Fibroblast of villous mesenchyme (primary cell): Measurements from ENCODE around the gene DNAH6. TPM values are rescaled to one million over a fixed set of nuclear protein-coding genes. Genes with fewer than 3 reads are reported as not detected.
A peak's percentile ranks its signal among the peaks of the same experiment; 100 is the strongest.

Experiments used
- DNase-seq: peaks from one replicate; pipeline ENCODE4 v3.0.0-alpha.2; 2010; ENCODE audit warnings: low read depth
- H3K4me3 ChIP-seq: 2 replicates; pipeline ENCODE4 v1.5.1; 2011; ENCODE audit warnings: low read depth, mild to moderate bottlenecking, low read length
- CTCF ChIP-seq: IDR thresholded peaks from 2 replicates; pipeline ENCODE4 v1.5.1; 2012; ENCODE audit warnings: low read depth, mild to moderate bottlenecking, low read length; ENCODE audit not compliant: insufficient read depth
- total RNA-seq: library from RNA; depleted of rRNA; stranded (reverse); fragments of >200 nt; gene quantifications from 2 replicates; pipeline ENCODE4 v1.2.3, GENCODE V29; 2012

Gene DNAH6
- total RNA-seq, 1 donor, result under 0.01 TPM

- no peak overlapping the region for H3K4me3 ChIP-seq
- no peak for DNase-seq
- TF ChIP-seq CTCF, result no peak
These were observed 212.9 kb downstream of the DNAH6 start for GRCh38 chr2:84729224-84729623.

GRCh38 chr2:84731185-84731584, 214.9 kb downstream of the DNAH6 start:
- no peak overlapping the region for H3K4me3 ChIP-seq
- no peak for DNase-seq
- no peak for TF ChIP-seq CTCF

- no peak overlapping the region for H3K4me3 ChIP-seq
- TF ChIP-seq CTCF, result no peak
- no peak for DNase-seq
These were observed 216.8 kb downstream of the DNAH6 start for GRCh38 chr2:84732897-84733778.

DNA sequence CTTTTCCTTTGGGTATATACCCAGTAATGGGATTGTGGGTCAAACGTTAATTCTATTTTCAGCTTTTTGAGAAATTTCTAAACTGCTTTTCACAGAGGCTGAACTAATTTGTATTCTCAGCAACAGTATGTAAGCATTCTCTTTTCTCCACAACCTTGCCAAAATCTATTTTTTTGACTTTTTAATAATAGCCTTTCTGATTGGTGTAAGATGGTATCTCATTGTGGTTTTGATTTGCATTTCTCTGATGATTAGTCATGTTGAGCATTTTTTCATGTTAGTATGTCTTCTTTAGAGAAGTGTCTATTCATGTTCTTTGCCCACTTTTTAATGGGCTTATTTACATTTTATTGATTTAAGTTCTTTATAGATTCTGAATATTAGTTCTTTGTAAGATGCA, 219.1 kb downstream of the DNAH6 start:
- no peak overlapping the region for H3K4me3 ChIP-seq
- no peak for DNase-seq
- TF ChIP-seq CTCF, result no peak

DNA sequence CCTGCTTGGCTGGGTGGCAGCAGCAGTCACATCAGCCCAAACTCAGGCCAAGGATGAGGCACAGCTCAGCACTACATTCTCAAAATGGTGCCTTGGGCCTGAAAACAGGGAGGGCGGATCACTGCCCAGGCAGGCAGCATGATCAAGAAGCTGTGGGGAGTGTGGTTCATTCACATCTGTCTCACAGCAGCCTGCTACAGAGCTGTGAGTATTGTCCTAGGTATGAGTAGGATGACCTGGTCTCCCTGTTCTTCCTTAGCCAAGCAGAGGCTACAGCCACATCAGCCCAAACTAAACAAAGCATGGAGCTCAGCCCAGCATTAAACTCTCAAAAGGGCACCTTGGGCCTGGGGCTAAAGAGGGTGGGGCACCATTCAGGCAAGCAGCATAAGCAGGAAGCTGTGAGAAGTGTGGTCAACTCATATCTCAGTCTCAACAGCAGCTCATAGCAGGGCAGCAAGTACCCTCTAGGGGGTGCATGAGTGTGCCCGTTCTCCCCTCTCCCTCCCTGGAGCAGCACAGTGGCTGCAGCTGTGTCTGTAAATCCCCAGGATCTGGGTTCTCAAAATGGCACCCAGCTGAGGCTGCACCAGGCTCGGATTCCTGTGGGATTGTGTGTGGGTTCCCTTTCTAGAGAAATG, 225.0 kb downstream of the DNAH6 start:
- no peak overlapping the region for H3K4me3 ChIP-seq
- DNase-seq, result peak; percentile 45
- TF ChIP-seq CTCF, result peak; percentile 58

DNA sequence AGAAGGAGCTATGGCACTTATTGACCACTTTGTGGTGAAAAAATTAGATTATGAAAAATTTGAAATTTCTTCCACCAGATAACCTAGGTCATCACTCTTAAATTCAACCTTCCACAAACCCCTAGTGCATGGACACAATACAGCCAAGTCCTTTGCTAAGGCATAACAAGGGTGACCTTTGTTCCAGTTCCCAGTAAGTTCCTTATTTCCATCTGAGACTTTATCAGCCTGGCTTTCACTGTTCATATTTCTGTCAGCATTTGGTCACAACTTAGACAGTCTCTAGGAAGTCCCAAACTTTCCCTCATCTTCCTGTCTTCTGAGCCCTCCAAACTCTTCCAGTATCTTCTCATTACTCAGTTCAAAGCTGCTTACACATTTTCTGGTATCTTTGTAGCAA, 232.0 kb downstream of the DNAH6 start:
- DNase-seq, result no peak
- H3K4me3 ChIP-seq, result no peak overlapping the region
- no peak for TF ChIP-seq CTCF
